Fibroblast of skin of right quadriceps (primary cell): Measurements from ENCODE around the gene DDX31.
A peak's percentile ranks its signal among the peaks of the same experiment; 100 is the strongest.

Experiments used
- DNase-seq: peaks from one replicate; pipeline ENCODE4 v3.0.0-alpha.2; 2013

The DDX31 gene

GRCh38 chr9:132592451-132592850 is 77.3 kb downstream of the DDX31 start:
- no peak for DNase-seq

GRCh38 chr9:132591751-132592314 is 78.0 kb downstream of the DDX31 start:
- no peak for DNase-seq

GRCh38 chr9:132591244-132591643 is 78.5 kb downstream of the DDX31 start:
- DNase-seq: no peak

DNA sequence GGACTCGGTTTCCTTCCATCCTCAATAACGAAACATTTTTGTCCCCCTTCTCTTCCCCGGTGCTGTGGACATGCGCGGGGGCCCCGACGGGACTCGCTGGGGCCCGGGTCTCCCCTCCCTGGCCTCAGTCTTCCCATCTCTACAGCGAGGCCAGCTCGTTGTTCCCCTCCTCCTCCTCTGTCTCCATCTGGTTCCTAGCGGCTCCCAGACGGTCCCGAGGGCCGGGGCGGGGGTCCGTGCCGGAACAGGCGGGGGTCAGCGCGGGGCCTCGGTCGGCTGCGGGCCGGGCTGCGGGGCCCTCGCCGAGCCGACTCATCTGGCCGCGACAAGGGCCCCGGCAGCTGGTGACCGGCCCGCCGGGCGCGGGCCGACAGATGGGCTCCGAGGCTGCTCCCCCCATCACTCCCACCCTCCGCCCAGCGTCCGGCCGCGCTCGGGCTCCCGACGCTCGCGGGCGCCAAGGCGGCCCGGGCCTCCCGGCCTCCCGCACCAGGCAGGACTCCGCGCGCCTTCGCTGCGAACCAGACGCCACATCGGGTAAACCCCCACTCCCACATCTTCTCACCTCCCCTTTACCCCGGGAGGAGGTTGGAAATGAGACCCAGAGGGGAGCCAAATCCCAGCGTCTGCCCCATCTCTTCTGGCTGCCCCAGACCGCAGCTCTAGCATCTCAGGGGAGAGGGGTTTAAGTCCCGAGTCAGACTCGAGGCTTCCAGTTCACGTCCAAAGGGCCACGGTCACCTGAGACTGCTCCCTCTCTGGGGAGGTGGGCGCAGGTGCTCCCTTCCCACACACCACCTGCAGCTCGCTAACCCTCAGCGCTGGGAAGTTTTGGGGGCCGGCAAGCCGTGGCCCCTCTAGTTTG is 79.2 kb downstream of the DDX31 start:
- DNase-seq: no peak

- DNase-seq: no peak
Measured at GRCh38 chr9:132590037-132590317, 79.8 kb downstream of the DDX31 start.

GRCh38 chr9:132589148-132590036 is 80.4 kb downstream of the DDX31 start:
- DNase-seq: no peak

DNA sequence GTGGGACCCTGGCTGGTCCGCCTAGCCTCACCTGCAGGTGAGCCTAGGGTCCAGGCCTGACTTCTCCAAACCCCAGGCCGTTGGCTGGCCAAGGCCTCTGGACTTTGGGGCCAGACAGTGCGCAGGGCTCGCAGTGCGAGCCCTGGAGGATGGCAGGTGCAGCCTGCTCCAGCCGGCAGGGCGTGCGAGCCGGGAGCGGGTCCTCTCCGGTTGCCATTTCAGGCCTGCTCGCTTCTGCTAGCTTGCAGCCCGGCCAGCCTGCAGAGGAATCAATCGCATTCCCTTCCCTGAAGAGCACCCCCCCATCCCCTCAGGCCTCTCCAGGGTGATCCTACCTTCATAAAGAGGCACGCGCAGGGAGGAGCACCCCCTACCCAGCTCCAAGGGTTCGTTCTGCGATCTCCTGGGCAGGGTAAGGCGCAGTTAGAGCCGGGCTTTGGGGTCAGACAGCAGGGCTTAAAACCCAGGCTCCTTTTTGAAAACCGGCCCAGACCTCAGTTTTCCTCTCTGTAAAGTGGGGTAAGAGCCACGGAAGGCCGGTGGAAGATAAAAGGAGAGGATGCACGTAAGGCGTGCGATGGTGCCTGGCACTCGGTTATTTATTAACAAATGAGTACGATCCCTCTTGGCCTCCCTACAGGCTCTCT is 81.2 kb downstream of the DDX31 start:
- no peak for DNase-seq

DNA sequence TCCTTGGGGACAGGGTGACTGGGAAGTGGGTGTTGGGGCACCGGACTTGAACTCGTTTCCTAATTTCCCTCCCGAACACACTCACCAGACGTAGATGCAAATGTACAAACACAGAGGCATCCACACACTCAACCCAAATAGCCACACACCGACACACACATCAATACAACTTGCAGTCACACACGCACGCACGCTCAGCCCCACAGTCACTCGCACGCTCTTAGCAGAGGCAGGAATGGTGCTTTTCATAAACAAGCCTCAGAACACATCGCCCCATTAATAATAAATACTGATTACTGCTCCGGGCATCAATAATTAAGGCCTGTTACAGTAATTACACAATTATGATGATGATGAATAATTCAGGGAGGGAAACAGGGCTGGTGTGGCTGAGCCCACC is 81.7 kb downstream of the DDX31 start:
- DNase-seq: no peak

- DNase-seq: no peak
Measured at GRCh38 chr9:132587592-132587955, 82.2 kb downstream of the DDX31 start.

DNA sequence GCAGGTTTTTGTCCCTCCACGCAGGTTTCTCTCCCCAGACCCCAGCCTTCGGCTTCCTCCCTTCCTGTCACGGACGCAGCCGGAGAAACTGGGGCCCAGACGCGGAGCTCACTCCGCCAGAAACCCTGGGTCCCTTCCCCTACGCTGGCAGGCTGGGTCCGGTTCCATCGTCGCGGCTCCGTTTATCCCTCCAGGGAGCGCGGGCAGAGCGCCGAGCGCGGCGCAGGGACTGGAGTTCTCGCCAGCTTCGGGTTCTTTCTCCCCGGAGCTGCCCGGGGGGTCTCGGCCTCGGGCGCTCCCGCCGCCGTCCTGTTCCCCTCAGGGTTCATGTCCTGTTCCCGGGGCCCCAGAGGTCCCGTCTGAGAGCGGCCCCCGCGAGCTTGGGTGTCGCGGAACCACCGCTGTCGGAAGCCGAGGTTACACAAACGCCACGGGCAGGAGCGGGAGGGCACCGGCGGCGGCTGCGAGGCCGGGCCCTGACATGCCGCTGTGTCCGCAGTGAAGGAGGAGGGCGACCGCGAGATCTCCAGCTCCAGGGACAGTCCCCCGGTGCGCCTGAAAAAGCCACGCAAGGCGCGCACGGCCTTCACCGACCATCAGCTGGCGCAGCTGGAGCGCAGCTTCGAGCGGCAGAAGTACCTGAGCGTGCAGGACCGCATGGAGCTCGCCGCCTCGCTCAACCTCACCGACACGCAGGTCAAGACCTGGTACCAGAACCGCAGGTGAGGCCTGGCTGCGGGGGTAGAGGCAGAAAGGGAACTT is 82.8 kb downstream of the DDX31 start:
- no peak for DNase-seq

- no peak for DNase-seq
Measured at GRCh38 chr9:132585954-132586829, 83.6 kb downstream of the DDX31 start.

DNA sequence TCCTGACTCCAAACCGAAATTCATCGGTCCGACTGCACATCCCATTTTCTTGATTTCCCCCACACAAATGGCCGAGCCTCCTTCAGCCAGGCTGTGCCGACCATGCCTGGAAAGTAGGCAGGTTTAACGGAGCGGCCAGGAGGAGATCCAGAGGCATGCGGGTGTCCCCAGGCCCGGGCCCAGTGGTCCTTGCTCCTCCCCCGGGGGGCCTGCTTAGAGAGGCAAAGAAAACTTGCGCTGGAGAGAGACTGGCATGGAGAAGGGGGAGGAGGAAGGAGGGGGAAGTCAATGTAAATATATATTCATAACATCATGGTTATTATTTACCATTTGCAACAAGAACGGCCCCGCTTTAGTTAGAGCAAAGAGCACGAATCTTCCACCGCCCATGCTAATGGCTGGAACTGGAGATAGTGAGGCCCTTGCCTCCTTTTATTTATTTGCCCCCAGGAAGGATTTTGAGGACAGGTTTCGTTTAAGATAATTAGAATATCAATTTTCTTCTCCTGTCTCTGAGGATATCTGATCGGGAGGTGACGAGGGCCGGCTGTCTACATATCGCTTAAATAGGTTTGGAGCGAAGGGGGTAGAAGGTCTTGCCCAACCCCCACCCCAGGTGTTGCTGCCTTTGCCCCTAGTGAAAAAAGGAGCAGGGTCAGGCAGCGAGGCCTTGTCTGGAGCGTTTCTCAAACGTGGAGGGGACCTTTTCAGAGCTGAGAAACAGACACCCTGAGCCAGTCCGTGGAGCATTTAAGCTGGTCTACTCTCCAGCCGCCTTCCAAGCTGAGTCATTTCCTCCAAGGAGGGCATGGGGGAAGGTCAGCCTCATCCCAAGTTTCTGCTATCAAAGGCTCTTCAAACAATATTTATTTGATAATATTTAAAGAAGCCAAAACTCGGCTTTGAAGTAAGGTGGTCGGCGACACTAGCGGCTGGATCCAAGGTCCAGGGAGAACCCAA is 84.9 kb downstream of the DDX31 start:
- DNase-seq: peak; percentile 50

DNA sequence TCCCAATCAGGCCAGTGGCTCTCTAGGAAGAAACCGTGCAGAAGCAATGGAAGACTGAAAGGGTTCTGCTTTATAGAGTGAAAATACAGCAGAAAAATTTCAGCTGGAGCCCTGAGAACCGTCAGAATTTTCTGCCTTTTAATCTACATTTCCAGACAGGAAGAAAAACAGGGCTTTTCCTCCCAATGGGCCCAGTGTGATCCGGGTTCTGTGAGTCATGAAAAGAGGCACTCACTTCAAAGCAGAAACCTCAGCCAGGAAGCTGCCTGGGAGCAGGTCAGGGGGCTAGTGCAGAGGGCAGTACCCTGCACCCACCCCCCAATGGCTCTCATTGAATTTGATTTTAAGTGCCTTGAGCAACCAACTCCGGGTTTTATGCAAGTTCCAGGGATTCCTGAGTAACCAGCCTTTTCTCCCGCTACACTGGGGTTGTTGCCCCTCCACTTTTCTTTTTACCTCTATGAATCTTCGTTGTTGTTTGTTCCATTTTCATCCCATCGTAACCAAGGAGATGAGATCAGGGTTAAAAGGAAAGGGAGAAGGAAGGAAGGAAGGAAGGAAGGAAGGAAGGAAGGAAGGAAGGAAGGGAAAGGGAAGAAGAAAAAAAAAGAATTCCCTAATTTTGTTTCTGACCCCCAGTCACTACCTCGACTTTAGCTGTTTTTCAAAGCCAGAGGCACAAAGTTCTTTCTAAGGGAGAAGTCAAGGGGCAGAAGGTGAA is 86.0 kb downstream of the DDX31 start:
- no peak for DNase-seq

DNA sequence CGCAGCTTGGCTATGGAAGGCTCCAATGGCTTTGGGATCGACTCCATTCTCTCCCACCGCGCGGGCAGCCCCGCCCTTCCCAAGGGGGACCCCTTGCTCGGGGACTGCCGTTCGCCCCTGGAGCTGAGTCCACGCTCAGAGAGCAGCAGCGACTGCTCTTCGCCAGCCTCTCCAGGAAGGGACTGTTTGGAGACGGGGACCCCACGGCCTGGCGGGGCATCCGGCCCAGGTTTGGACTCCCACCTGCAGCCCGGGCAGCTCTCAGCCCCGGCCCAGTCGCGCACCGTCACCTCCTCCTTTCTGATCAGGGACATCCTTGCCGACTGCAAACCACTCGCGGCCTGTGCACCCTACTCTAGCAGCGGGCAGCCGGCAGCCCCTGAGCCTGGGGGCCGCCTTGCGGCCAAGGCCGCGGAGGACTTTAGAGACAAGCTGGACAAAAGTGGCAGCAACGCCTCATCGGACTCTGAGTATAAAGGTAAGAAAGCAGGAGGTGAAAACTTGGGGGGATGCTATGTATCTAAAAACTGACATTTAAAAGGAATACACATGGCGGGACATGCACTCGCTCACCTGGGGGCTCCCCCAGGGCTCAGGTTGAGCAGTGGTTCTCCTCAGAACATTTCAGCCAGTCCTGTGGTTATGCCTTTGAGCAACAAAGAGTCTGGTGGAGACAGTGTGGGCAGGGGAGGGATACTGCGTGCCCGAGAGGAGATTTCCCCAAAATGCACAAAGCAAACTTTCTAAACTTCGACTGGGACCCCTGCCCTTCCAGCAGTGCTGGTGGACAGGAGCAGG is 86.8 kb downstream of the DDX31 start:
- DNase-seq: no peak

DNA sequence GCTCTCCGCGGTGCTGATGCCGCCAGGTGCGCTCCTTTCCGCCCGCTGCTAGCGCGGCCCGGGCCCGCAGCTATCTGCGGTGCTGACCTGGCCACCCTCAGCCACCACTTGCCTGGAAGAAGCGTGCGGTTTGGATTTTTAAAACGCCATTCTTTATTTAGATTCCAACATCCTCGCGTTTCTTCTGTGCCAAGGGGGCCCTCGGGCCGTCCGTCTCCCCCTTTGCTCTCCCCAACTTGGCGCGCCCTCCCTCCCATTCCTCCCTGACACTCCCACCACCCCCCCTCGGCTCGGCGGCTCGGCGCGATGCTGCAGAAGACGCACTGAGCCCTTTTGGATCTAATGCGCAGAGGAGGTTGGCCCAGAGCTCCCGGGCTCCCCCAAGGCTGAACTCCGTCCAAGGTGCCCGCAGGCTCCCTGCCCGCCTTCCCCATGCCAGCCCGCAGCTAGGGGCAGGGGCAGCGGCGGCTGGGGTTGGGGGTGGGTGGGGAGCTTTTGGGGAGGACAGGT is 87.5 kb downstream of the DDX31 start, which contains the start of gene BARHL1:
Gene BARHL1 (plus strand): TSS at position 331 of the 510 bp plus-strand sequence. CDS start 192 bp downstream, outside the sequence.
- no peak for DNase-seq

DNA sequence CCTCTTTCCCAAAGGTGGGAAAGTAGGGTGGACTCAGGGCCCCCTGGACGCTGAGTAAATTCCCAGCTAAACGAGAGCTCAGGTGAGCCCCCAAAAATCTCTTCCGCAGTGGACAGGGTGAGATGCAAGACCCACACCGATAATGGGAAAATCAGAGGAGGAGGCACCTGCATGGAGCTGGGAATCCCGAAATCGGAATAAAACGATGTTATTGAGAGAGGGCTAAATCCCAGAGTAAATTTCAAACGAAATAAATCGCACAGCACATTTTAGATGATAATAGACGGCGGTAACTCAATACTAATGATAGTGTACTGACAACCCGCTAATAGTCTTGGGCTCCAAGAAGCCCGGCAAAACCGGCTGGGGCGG is 90.4 kb downstream of the DDX31 start:
- no peak for DNase-seq

DNA sequence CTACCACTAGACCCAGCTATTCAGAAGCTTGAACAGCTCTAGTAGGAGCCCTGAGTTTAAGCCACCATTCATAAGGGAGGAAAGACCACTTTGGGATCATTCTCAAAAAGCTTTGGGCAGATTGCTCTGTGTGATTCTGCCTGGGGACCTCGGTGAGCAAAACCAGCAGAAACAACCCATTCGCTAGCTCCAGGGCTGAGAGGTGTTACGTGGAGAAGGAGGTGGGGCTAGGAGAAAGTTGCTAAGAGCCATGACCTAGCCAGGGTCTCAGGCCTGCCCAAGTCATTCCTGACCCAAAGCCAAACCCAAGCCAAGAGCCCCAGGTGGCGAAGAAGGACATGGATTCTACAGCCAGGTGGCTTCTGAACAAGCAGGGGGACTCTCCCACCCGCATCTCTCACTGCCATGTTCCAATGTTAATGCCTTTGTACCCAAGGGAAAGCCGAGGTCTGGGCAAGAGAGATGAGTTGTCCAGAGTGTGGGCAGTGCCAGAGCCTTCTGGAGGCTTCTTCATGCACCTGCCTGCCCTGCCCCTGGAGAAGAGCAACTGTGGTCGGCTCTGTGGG is 91.3 kb downstream of the DDX31 start:
- no peak for DNase-seq

GRCh38 chr9:132577119-132577518 is 92.7 kb downstream of the DDX31 start:
- DNase-seq: no peak
